Loucy (cell line): ENCODE data around the gene SMIM38.

ENCODE experiments used
- H2AFZ ChIP-seq: fragments of 200-600 bp; sonication (generic); 2 replicates; pipeline ENCODE4 v1.6.0; 2016; ENCODE audit warnings: antibody characterized with exemption, mild to moderate bottlenecking, low read length, moderate library complexity
- H3F3A ChIP-seq: fragments of 200-600 bp; 2 replicates; pipeline ENCODE4 v1.6.0; 2016; ENCODE audit warnings: antibody characterized with exemption, low read depth, mild to moderate bottlenecking
- H3K27me3 ChIP-seq: fragments of 200-600 bp; sonication (generic); 2 replicates; pipeline ENCODE4 v1.6.1; 2014; ENCODE audit warnings: low read length, mild to moderate bottlenecking; ENCODE audit not compliant: insufficient read depth, poor library complexity, severe bottlenecking
- H3K36me3 ChIP-seq: fragments of 200-600 bp; sonication (generic); 2 replicates; pipeline ENCODE4 v1.6.1; 2016; ENCODE audit warnings: low read length; ENCODE audit not compliant: insufficient read depth
- H3K4me1 ChIP-seq: fragments of 200-600 bp; sonication (generic); 2 replicates; pipeline ENCODE4 v1.5.1; 2014; ENCODE audit warnings: low read length, mild to moderate bottlenecking; ENCODE audit not compliant: insufficient read depth, poor library complexity, severe bottlenecking
- H3K4me2 ChIP-seq: fragments of 200-600 bp; sonication (generic); 2 replicates; pipeline ENCODE4 v1.6.0; 2014; ENCODE audit warnings: antibody characterized with exemption, low read length, low read depth, mild to moderate bottlenecking; ENCODE audit not compliant: poor library complexity, severe bottlenecking
- H3K4me3 ChIP-seq: fragments of 200-600 bp; sonication (generic); 2 replicates; pipeline ENCODE4 v1.5.1; 2014; ENCODE audit warnings: low read length, mild to moderate bottlenecking, mixed read lengths; ENCODE audit not compliant: poor library complexity, severe bottlenecking
- H3K79me2 ChIP-seq: fragments of 200-600 bp; sonication (generic); 2 replicates; pipeline ENCODE4 v1.6.1; 2014; ENCODE audit warnings: low read length; ENCODE audit not compliant: insufficient read depth
- H3K9ac ChIP-seq: fragments of 200-600 bp; sonication (generic); 2 replicates; pipeline ENCODE4 v1.6.0; 2014; ENCODE audit warnings: mild to moderate bottlenecking, low read depth, low read length, moderate library complexity; ENCODE audit not compliant: poor library complexity, severe bottlenecking
- H3K9me2 ChIP-seq: fragments of 200-600 bp; sonication (generic); replicated peaks from 2 replicates; pipeline ENCODE4 v1.6.1; 2016; ENCODE audit warnings: low read depth, low read length, mixed read lengths
- H3K9me3 ChIP-seq: fragments of 200-600 bp; sonication (generic); 2 replicates; pipeline ENCODE4 v1.6.1; 2014; ENCODE audit warnings: mild to moderate bottlenecking, antibody characterized with exemption, low read length, low read depth; ENCODE audit not compliant: insufficient read depth
- H4K20me1 ChIP-seq: fragments of 200-600 bp; sonication (generic); 2 replicates; pipeline ENCODE4 v1.6.0; 2014; ENCODE audit warnings: antibody characterized with exemption, low read length, mild to moderate bottlenecking; ENCODE audit not compliant: insufficient read depth, poor library complexity, severe bottlenecking
- CTCF ChIP-seq: fragments of 200-600 bp; sonication (generic); conservative IDR thresholded peaks from 2 replicates; pipeline ENCODE4 v1.5.1; 2014; ENCODE audit warnings: mild to moderate bottlenecking, antibody characterized with exemption, low read length
- EZH2phosphoT487 ChIP-seq: fragments of 200-600 bp; IDR thresholded peaks from 2 replicates; pipeline ENCODE4 v1.6.1; 2018; ENCODE audit warnings: antibody characterized with exemption, mild to moderate bottlenecking, moderate library complexity, borderline replicate concordance

The SMIM38 gene

GRCh38 chr11:69203901-69204245 is 48.1 kb downstream of the SMIM38 start:
- Histone ChIP-seq H3K4me2 (no peak overlapping the region), H3K36me3 (no peaks in the 10 kb centered on the region), H3K79me2 (no peaks in the 10 kb centered on the region), H4K20me1 (no peaks in the 10 kb centered on the region), H2AFZ (no peak overlapping the region), H3K27me3 (no peaks in the 10 kb centered on the region), H3K4me3 (no peak overlapping the region), H3K9me3 (no peaks in the 10 kb centered on the region), H3K9ac (no peak overlapping the region), H3K4me1 (no peaks in the 10 kb centered on the region), H3K9me2 (no peaks in the 10 kb centered on the region), H3F3A (no peaks in the 10 kb centered on the region)
- no peak for TF ChIP-seq CTCF
- TF ChIP-seq EZH2phosphoT487 = no peak

- no peaks in the 10 kb centered on the region for H3K9me2 ChIP-seq
- H3K27me3 ChIP-seq = no peaks in the 10 kb centered on the region
- H2AFZ ChIP-seq = no peak overlapping the region
- no peaks in the 10 kb centered on the region for H4K20me1 ChIP-seq
- TF ChIP-seq CTCF = no peak
- no peak for TF ChIP-seq EZH2phosphoT487
- no peak overlapping the region for H3K4me3 ChIP-seq
- H3K4me2 ChIP-seq = no peak overlapping the region
- H3K9ac ChIP-seq = no peak overlapping the region
- H3K9me3 ChIP-seq = no peaks in the 10 kb centered on the region
- H3F3A ChIP-seq = no peaks in the 10 kb centered on the region
- no peaks in the 10 kb centered on the region for H3K4me1 ChIP-seq
- no peaks in the 10 kb centered on the region for H3K79me2 ChIP-seq
- no peaks in the 10 kb centered on the region for H3K36me3 ChIP-seq
Observed at GRCh38 chr11:69204246-69204940, 48.7 kb downstream of the SMIM38 start.

GRCh38 chr11:69204941-69205742 is 49.4 kb downstream of the SMIM38 start:
- no peak overlapping the region for H3K9ac ChIP-seq
- no peaks in the 10 kb centered on the region for H3F3A ChIP-seq
- no peaks in the 10 kb centered on the region for H3K9me2 ChIP-seq
- no peaks in the 10 kb centered on the region for H3K4me1 ChIP-seq
- TF ChIP-seq CTCF = no peak
- no peak for TF ChIP-seq EZH2phosphoT487
- no peaks in the 10 kb centered on the region for H3K9me3 ChIP-seq
- no peaks in the 10 kb centered on the region for H3K36me3 ChIP-seq
- H4K20me1 ChIP-seq = no peaks in the 10 kb centered on the region
- no peak overlapping the region for H3K4me2 ChIP-seq
- H2AFZ ChIP-seq = no peak overlapping the region
- no peaks in the 10 kb centered on the region for H3K27me3 ChIP-seq
- H3K4me3 ChIP-seq = no peak overlapping the region
- H3K79me2 ChIP-seq = no peaks in the 10 kb centered on the region
